NCI-H526 (cell line): ENCODE measurements around the gene DUSP16.
"Not testable (repeated sequence)": the region's sequence is repeated elsewhere in the genome, so short reads cannot be mapped to it uniquely, and the experiment has no call there.

ENCODE experiments used
- DNase-seq, 2 experiments: peaks; one replicate each; lab custom pipeline; 2025; lab: John Stamatoyannopoulos, UW

DUSP16 gene

GRCh38 chr12:12546314-12546772 is 16.3 kb downstream of the DUSP16 start:
- no peak for DNase-seq

- DNase-seq = no peak
Measured at GRCh38 chr12:12543959-12544358, 18.7 kb downstream of the DUSP16 start.

DNA sequence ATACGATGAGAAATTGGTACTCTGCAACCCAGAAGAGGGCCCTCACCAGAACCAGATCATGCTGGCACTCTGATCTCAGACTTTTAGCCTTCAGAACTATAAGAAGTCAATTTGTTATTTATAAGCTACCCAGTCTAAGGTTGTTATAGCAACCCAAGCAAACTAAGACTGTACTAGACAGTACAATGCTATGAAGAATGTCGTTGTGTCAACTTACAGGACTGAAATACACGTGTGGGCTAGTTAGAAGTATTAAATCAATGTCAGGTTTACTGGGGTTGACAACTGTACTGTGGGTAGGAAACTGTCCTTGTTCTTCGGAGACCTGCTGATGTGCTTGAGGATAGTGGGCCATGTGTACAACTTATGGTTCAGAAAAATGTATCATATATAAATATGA is 19.7 kb downstream of the DUSP16 start:
- no peak for DNase-seq

GRCh38 chr12:12542286-12542685 is 20.4 kb downstream of the DUSP16 start:
- DNase-seq = no peak

GRCh38 chr12:12541782-12542181 is 20.9 kb downstream of the DUSP16 start:
- DNase-seq = no peak

DNA sequence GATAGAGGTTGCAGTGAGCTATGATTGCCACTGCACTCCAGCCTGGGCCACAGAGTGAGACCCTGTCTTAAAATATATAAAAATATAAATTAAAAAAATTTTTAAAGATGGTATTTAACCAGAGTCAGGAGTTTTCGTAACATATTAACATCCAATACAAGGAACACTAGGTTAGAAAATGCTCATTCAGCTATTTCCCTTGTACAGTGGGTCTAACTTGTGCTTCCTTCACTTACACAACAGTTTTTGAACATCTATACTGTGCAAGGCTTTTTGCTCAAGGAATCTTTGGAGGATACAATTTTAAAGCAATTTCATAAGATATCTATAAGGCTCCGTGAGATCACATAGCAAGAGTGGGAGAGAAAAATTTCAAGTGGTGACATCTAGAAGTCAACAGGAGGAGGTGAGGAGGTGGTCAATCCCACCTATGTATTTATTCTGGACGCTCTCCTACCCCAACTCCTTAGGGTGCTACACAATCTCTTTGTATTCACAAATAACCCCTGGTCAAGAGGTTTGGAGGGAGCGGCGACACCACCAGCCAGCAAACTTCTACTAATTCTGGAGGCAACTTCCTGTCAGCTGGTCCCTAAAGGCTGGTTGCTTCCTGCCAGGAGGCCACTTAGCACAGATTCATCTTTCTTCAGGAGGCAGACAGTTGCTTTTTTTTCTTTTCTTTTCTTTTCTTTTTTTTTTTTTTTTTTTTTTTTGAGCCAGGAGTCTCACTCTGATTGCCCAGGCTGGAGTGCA is 22.2 kb downstream of the DUSP16 start:
- DNase-seq = no peak

- DNase-seq = no peak
Measured at GRCh38 chr12:12539028-12539810, 23.4 kb downstream of the DUSP16 start.

DNA sequence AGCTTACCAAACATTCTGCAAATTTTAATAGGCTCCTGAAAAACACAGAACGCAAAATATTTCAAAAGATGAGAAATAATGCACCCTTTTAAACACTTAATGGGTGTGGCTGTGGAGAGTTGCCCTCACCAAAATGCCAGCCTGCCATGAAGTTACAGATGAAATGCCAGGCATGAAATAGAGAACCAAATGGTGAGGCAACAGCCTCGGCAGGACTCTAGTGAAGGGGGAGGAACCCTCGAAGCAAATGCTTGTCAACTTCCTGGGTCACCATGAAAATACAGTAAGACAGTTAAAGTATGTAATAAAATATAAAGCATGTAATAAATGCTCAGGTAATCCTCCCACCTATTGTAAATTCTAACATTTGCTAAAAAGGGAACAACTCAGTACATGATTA is 24.1 kb downstream of the DUSP16 start:
- no peak for DNase-seq

DNA sequence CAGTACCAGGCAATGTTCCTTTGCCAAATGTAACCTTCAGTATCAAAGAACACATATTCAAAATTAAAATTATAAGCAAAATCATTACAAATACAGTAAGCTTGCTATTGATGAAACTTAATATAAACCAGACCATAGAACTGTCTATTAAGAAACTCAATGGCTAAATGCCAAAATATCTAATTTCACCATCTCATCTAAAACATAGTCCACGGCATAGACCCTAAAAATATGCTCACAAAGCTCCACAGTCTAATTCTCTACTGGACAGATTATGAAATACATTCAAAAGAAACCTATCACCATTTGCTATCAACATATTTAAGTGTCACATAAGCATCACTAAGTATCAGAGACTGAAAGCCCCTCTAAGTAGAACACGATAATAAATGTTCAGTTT is 25.2 kb downstream of the DUSP16 start:
- DNase-seq = no peak

DNA sequence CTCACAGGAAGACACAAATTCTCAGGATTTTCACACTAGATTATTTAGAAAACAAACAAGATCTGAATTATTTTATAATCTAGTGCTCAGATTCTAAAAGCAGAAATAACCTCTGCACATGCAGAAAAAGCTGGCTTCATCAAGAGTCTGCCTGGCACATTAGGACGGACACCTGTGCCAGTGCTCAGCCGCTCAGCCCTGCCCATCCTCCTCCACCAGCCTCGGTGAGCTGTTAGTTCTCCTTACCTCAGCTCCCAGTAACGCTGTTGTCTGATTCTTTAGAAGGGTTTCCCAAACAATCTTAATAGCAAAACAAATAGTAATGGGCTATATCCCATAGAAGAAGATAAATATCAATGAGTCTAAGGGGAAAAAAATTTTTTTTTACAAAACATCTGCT is 27.7 kb downstream of the DUSP16 start:
- DNase-seq = no peak

DNA sequence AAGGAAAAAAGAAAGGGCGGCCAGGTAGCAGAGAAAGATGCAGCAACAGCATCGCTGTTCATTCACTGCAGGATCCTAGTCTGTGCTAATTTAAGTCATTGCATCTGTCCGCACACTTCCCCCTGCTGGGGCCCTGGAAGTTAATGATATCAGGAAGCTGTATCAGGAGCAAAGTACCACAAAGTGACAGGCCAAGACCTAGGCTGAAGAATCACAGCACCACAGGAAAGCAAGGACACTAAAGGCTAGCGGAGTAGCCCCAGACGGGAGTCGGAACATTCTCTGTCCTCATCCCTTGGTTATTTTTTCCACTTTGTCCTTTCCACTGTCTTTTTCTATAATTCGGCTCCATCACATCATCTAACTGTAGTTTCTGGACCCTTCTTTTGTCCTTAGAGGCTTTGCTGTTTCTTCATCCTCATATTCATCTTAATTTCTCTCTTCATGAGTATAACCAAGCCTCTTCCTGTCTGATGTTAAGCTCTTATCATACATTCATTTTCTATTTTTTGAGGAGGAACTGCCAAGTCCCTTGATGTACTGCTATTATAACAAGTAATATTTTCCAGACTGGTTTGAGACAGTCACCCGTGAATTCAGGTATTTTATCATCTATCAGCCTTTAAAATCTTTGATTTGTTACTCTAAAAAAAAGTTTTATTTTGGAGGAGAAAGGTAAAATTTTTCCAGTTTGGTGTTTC is 28.3 kb downstream of the DUSP16 start:
- DNase-seq = no peak

DNA sequence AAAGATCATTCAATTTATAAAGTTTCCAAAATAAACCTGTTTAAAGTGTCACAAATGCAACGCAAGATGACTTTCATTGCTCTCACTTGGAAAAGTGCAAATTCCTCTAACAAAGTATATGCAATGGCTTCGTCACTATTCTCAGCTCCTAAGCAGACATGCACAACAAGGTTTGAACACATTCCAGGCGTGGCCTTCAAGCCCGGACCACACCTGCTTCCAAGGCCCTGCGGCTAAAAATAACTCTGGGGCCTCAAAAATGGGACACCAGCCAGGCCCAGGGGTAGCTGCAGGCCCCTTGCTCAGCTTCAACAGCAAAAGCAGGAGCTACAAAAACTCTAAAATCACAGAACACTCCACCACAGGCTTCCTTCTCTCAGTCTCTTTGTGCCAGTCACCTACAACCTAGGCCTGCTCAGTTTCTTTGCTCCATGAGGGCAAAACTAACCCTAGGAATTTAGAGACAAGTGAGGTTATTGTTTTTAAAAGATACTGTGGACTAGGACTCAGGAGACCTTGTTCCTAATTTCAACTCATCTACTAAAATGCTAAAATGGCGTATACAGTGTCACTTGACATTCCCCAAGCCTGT is 29.3 kb downstream of the DUSP16 start:
- peak in 1 of 2 experiments; percentile 15 for DNase-seq

- no peak for DNase-seq
Measured at GRCh38 chr12:12531194-12531593, 31.5 kb downstream of the DUSP16 start.

GRCh38 chr12:12529783-12530421 is 32.8 kb downstream of the DUSP16 start:
- peak; percentile 31 to 52 for DNase-seq

DNA sequence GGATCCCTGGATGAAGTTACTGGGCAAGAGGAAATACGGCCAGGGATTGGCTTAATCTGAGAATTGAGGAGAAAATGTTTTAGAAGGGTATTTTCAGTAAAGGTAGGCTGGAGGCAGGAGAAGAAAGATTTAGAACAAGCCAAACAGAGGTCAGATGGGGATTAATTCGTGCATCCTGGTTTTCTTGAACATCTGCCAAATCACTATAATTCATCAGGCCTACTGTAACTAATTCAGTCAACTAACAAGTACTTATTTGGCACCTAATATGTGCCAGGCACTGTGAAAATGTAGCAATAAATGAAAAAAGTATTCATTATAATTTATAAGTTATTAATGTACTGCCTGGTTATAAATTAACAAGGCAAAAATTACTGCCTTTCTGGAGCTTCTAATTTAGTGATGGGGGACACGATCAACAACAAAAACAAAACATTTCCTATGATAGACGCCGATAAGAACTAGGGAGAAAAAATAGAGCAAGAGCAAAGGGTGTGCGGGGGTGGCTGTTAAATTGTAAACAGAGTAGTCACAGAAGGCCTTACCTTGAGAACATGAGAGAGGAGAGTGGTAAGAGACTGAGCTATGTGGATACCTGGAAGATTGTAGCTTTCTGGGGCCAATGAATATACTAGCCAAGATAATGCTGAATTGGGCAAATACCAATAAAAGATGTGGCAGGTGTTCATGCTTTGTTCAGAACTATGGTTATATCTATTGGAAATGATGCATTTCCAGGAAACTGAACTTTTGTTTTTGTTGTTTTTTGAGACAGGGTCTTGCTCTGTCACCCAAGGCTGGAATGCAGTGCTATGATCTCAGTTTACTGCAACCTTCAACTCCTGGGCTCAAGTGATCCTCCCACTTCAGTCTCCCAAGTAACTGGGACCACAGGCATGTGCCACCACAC is 34.0 kb downstream of the DUSP16 start:
- no peak for DNase-seq

GRCh38 chr12:12527820-12528296 is 34.8 kb downstream of the DUSP16 start:
- no peak for DNase-seq

- DNase-seq = no peak
Measured at GRCh38 chr12:12524128-12524527, 38.5 kb downstream of the DUSP16 start.

DNA sequence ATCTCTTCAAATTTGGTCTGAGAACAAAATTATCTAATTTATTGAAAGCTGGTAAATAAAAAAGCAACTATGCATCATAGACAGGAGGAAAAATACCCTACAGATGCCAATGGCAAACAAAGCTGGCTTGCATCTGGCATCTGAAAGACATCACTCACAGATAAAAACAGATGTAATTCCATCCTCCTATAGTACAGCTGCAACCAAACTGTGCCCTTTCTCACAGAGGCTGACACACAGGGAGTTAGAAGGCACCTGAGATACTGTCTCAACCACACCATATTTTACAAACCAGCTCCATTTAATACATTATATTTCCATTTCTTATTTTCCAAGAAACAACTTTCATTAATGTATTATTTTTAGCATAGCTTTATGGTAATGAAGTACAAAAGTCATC is 39.4 kb downstream of the DUSP16 start:
- no peak for DNase-seq

DNA sequence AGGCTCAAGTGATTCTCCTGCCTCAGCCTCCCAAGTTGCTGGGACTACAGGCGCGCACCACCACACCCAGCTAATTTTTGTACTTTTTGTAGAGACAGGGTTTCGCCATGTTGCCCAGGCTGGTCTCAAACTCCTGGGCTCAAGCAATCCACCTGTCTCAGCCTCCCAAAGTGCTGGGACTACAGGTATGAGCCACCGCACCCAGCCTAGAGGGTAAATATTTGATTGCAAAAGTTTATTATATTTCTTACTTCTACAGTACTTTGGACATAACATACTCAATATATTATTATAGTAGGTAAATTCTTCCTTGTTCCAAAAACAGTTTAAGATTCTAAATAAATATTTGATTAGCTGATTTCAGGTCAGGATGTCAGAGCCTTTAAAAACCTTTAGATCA is 40.0 kb downstream of the DUSP16 start:
- DNase-seq = not testable (repeated sequence)

DNA sequence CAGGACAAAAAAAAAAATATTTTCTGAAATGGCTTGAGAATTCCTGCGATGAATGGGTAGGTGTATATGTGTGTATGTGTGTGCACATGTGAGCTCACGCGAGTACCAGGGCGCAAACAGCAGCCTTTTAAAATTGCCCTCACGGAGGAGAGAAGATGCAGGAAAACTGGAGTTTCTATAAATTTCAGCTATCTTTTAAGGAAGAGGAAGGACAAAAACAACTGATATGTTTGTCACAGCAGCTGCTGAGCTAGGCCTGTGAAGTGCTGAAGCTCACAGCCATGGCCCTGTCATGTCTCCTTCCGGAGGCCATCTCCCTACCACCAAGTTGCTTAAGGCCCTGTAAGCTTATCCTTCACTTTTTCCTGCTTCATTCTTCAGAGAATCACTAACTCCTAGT is 40.8 kb downstream of the DUSP16 start:
- no peak for DNase-seq

DNA sequence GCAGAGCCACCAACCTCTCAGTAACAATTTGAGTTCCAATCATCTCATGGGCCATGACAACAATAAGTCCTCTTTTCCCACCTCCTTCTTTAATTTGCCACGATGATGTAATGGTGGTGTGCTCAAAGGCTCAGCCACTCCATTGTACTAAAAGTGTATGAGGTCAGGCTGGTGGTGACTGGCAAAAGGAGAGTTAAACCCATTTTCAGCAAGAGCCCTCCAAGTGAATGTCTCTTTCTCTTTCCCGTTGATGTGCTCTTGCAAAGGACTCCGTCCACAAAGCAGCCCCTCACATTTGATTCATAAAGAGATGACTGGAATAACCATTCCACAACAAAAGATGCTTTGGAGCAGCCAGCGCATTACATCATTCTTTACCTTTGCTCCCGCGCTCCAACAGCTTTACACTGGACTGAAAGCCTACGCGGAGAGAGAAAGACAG is 41.6 kb downstream of the DUSP16 start:
- DNase-seq = no peak
